GM19397 (cell line): ENCODE measurements around the gene BAIAP2.

ENCODE experiments used
- ATAC-seq: cut with Tn5 transposase; IDR thresholded peaks from one replicate; pipeline ENCODE4 v1.9.1; 2021; ENCODE audit warnings: mild to moderate bottlenecking, moderate library complexity; ENCODE audit not compliant: unreplicated experiment

BAIAP2 gene

GRCh38 chr17:81121841-81122733, 87.1 kb downstream of the BAIAP2 start:
- ATAC-seq, result no peak

DNA sequence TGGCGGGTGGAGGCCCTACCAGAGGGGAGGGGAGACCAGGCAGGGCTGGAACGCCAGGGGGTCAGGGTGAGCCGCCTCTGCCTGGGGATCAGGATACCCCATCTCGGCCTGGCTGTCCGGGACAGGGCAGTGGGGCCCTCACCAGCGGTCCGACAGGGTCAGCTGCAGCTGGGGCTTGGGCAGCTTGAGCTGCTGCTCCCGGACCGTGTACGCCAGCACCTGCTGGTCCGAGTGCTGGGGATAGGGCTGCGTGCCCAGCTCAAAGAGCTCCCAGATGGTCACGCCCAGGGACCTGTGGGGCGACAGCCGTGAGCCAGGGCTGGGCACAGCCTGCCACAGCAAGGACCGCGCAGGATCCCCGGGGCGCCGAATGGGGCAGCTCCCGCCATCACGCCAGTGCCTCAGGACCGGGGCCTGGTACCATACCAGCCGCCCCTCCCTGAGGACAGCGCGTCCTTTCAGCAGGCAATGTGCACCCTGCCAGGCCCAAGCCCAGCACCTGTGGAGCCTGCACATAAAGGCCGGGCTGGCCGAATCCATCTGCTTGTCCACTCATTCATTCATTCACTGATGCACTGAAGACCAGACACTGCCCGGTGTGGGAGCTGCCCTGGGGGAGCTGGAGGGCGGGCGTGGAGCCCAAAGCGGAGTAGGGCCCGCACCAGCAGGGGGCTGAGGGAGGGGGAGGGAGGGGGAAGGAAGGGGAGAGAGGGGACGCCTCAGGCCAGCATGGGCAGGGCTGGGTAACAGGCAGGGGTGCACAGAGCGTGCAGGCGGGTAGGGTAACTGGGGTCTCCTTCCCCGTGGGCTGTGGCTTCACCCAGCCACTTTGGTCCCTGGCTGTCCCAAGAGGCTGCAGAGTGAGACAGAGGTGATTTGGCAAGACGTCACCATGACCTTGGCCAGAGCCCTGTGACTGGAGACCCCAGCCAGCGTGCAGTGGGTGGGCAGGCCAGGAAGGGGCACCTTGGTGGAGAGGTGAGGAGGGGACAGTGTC, 88.4 kb downstream of the BAIAP2 start:
- ATAC-seq, result no peak

DNA sequence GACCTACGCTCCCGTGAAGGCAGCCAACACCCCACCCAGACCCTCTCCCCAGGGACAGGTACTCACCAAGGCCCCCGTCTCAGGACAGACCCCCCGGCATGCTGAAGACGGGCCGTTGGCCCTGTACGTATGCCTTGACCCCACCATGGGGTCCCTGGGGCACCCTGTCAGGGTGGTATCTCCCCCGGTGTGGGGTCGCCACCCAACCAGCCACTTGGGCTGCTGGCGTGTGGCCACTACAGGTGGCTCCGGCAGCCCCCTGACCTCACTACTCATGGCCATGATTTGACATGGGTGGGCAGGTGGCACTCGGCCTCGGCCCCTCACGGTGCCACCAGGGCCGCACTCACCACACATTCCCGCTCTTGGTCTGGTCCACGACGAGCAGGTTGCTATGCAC, 89.4 kb downstream of the BAIAP2 start:
- ATAC-seq, result no peak

DNA sequence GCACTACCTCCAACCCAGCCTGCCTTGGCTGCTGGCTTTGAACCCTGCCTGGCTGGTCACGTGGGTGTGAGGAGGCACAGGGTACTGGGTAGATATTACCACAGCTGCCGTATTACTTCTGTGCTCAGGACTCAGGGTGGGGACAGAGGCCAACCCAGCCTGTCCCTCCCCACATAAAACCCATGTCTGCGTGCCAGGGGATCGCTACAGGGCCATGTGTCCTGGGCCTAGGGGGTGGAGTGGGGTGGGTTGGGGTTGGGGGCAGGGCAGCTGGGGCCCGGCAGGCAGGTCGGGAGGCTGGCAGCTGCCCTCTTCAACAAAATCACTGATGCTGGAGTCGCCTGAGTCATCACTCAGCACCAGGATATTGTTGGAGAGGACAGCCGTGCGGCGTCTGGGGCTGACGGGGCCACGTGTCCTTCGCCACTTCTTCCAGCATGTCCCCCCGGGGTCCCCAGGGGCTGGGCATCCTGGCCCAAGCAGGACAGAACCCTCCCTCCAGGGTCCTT, 90.7 kb downstream of the BAIAP2 start:
- ATAC-seq, result no peak

GRCh38 chr17:81126281-81127132, 91.6 kb downstream of the BAIAP2 start:
- no peak for ATAC-seq

DNA sequence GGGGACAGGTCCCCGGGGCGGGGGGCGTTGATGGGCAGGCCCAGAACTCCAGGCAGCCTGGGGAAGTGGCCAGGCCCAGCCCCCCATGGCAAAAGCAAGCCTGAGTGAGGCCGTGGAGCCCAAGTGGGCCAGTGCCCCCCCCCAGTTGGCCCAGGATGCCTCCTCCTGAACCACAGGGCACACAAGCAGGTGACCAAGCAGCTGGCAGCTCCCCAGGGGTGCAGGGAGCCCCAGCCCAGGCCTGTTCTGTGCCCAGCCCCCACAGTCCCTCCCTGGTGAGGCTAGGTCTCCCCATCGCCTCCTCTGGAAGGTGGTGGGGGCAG, 92.1 kb downstream of the BAIAP2 start:
- ATAC-seq, result no peak

DNA sequence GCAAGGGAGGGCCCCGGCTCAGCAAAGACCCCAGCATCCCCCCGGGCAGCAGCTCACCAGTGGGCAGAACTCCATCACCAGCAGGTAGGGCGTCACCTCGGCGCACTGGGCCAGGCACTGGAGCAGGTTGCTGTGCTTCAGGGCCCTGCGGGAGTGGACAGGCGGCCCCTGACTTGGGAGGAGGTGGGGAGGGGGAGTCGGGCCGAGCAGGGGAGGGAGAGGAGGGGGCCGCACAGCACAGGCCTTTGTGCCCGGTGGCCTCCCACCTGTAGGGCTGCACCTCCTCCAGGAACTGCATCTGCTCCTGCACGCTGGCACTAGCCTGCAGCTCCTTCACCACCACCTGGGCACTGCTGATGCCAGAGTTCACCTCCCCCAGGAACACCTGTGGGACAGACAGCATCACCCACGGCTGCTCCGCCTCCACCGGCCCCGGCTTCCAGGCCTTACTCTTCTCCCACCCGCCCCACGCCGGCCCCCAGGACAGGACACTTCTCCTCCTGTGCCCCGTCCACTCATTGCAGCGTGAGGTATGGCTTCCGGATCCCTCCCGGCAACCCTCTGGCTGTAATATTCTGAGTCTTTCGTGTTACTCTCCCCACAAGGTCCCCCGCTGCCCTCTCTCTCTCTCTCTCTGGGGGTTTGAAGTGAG, 92.7 kb downstream of the BAIAP2 start:
- ATAC-seq, result no peak

- no peak for ATAC-seq
These were observed 93.4 kb downstream of the BAIAP2 start for GRCh38 chr17:81128338-81128737.

GRCh38 chr17:81128774-81129173, 93.8 kb downstream of the BAIAP2 start:
- no peak for ATAC-seq

- ATAC-seq, result no peak
These were observed 94.3 kb downstream of the BAIAP2 start for GRCh38 chr17:81129289-81129688.

DNA sequence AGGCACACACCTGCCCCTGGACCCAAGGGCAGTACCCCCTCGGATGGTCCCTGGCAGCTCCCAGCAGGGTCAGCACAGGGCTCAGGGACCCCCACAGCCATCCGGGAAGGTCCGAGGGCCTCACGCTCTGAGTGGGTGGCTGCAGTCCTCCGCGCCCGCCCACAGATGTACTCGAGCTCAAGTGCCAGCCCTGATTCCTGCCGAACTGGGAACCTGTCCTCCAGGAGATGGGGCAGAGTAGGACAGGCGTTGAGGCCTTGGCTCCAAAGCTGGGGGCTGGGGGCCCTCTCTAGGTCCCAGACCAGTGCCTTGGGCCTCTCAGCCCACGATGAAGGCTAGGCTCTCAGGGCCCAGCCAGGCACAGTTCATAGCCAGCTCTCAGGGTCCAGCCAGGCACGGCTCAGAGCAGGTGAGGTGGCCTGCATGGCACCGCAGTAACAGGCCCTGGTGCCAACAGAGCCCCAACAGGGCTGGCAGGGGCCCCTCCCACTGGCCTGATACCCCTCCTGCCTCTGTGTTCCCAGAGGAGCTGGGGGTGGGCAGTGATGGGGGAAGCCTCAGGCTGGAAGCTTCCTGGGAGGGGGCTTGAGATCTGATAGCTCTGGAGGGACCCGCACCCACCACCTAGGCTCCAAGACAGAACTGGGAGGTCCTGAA, 94.9 kb downstream of the BAIAP2 start:
- ATAC-seq, result no peak

DNA sequence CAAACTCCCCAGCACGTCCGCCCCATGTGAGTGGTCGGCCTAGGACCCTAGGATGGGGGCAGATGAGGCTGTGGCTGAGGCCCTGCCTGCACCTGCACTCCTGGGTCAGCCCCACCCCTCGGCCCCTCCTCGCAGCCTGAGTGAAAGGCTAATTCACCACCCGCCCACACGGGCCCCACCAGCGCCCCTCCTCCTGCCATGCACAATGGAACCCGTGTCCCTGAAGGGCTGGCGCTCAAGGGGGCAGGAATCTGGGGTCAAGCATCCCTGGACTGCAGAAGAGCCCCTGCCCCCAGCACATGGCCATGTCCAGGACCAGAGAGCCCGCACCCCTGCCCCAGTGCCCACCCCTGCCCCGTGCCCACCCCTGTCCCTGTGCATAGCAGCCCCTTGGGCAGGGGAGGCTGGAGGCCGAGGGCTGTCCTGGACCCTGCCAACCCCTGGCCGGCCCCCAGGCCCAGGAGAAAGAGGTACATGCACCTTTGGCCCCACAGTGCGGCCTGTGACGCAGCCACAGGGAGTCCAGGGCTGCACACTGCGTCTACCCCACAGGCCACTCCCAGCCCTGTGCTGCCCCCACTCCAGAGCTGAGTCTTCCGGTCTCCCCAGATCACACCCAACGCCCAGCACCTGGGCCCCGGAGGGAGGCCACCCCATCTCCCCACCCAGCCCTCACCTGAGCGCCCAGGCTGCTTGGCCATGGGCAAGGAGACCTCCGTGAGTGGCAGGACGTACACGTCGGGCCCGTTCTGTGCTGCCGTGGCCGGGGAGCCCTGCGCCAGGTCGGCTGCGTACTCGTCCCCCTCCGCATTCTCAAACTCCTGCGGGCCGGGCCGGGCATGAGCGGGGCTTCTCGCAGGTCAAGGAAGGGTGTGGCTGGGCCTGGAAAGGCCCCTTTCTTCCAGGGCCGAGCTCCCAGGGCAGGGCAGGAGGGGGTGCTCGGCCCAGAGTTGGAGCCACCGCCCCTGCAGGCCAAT, 95.7 kb downstream of the BAIAP2 start:
- no peak for ATAC-seq

GRCh38 chr17:81131486-81132196, 96.7 kb downstream of the BAIAP2 start:
- no peak for ATAC-seq

- ATAC-seq, result no peak
These were observed 97.2 kb downstream of the BAIAP2 start for GRCh38 chr17:81132197-81132540.

GRCh38 chr17:81132770-81133723, 98.1 kb downstream of the BAIAP2 start:
- no peak for ATAC-seq

DNA sequence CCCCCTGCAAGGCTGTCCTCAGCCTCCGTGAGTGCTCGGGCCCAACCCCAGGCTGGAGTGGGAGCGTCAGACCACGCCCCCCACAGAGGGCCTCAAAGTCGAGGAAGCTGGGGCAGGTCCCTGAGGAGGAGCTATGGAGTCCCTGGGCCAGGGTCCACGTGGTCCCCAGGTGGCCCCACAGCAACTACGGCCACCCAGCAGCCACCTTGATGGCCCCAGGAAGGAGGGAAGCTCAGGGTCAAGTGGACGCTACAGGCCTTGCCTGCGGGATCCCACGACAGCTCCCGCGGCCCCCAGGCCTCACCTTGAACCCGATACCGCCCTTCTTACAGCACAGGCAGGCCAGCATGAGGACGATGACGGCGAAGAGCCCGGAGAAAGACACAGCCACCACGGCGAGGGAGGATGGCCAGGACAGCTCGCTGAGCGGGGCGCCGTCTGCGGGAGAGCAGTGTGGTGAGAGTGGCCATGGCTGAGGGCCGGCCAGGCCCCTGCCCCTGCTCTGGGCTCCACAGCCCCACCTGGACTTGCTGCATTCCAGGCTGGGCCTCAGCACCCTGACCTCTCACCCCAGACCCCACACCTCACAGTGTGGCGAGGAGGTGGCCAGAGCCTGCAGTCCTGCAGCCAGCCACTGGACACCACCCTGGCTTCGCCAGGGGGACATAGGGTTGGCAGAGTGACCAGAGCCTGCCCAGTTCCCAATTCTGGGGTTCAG, 99.3 kb downstream of the BAIAP2 start:
- no peak for ATAC-seq
